Measurements from ENCODE around the gene WDR64. TPM values are rescaled to one million over a fixed set of nuclear protein-coding genes. Genes with fewer than 3 reads are reported as not detected.

The WDR64 gene
- total and polyA plus RNA-seq, 2 of the 4 experiments (the other 2 are of a cell fraction) = not detected

DNA sequence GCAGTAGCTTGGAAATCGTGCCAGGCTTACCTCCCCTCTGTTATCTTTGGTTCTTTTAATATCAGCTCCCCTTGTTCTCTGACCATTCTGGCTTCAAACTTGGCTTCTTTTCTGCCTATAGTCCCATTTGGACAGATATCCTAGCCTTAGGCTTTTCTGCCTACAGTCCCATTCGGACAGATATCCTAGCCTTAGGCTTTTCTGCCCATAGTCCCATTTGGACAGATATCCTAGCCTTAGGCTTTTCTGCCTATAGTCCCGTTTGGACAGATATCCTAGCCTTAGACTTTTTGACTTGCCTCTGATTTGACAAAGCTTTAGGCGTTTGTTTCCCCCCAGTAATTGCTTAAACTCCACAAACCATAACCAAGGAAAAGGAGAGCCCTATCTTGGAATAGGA is 37.5 kb upstream of the WDR64 start:
- Histone ChIP-seq H4K91ac (ENCODE audit: insufficient read depth, low read depth, low read length) (no peak overlapping the region), H4K8ac (ENCODE audit: low read depth in 2 of 2, low read length in 2 of 2) (no peak overlapping the region), H3K9me3 (ENCODE audit: control insufficient read depth, insufficient read depth, low read length) (no peaks in the 10 kb centered on the region), H3K27ac (ENCODE audit: insufficient read depth, low read length) (no peak overlapping the region), H3K9me1 (ENCODE audit: insufficient read depth, low read length) (0 out of 2 replicates have a peak, but pooled peaks cover 3% of the 10 kb centered on the region), H3K36me3 (ENCODE audit: control insufficient read depth, insufficient read depth, low read length) (no peaks in the 10 kb centered on the region), H3K27me3 (ENCODE audit: control insufficient read depth, insufficient read depth, low read length) (no peaks in the 10 kb centered on the region), H3K56ac (ENCODE audit: extremely low read depth, insufficient read depth, low read length) (no peak overlapping the region), H2BK120ac (ENCODE audit: low read depth, low read length) (no peak overlapping the region), H2BK15ac (ENCODE audit: low read depth, low read length) (no peak overlapping the region), H3K18ac (ENCODE audit: low read depth, low read length) (no peak overlapping the region), H2AK5ac (ENCODE audit: low read depth, low read length) (no peak overlapping the region), H4K20me1 (ENCODE audit: insufficient read depth, low read length) (no peaks in the 10 kb centered on the region), H3K23ac (ENCODE audit: low read depth, low read length) (no peak overlapping the region), H4K5ac (ENCODE audit: low read depth, low read length) (no peak overlapping the region), H2AK9ac (replicated peaks; ENCODE audit: low read depth, low read length, poor library complexity) (no peak overlapping the region), H3K9ac (ENCODE audit: low read depth, low read length) (no peak overlapping the region), H2BK5ac (ENCODE audit: low read depth, low read length, poor library complexity, severe bottlenecking) (no peak overlapping the region), H3K4me1 (ENCODE audit: control insufficient read depth, insufficient read depth, low read length) (peaks cover 13% of the 10 kb centered on the region), H2BK20ac (ENCODE audit: low read depth, low read length) (no peak overlapping the region), H3K4me3 (ENCODE audit: insufficient read depth, low read depth, low read length) (no peak overlapping the region), H3K14ac (replicated peaks; ENCODE audit: low read depth, low read length) (no peak overlapping the region), H3K79me1 (ENCODE audit: low read depth in 1 of 2, low read length in 2 of 2) (peaks cover 0 to 8% of the 10 kb centered on the region in 2 experiments; a peak in 1 of 4 replicates), H3K4ac (ENCODE audit: low read depth, low read length) (no peak overlapping the region), H2AFZ (replicated peaks; ENCODE audit: low read length, poor library complexity) (no peak overlapping the region), H3K4me2 (ENCODE audit: low read depth, low read length) (no peak overlapping the region)
- 77% methylated on average over 3 of the region's 4 CpGs; no CpG with 5 or more reads in 1 of the 2 experiments for WGBS, 2 experiments (ENCODE audit: extremely low coverage in 2 of 2, insufficient read length in 1 of 2)
- ChIA-PET CTCF (no interaction called here), POLR2A (ENCODE audit: unreplicated experiment) (interaction anchor here (0.6 kb wide), 1 partner anchor 8 kb away, joined by 7 read pairs; no protein-coding TSS in a partner anchor)
- intact Hi-C loops (cut with micrococcal nuclease) (loop anchor here (5.0 kb wide), 1 partner anchor 283 kb away; no protein-coding TSS in a partner anchor), in situ Hi-C loops (cut with MboI; ENCODE audit: low sequenced_read_pairs) (loop anchor here (5.0 to 25.0 kb wide), 2 partner anchors 223 to 1698 kb away; no protein-coding TSS in a partner anchor), dilution Hi-C loops (cut with HindIII; ENCODE audit: low sequenced_read_pairs, unreplicated experiment) (no loop called here)
- ATAC-seq (ENCODE audit: low read depth) (no peak), DNase-seq (no peak)
- BruUV-seq (replicated peaks) = no TSS peak
- TF ChIP-seq CEBPB (IDR thresholded peaks at IDR 0.05; ENCODE audit: low read depth, low read length) (no peak), RFX5 (IDR thresholded peaks at IDR 0.05; ENCODE audit: low read depth, low read length) (no peak), USF2 (IDR thresholded peaks at IDR 0.05; ENCODE audit: low read depth, low read length) (no peak), POLR2A (IDR thresholded peaks at IDR 0.05; ENCODE audit: low read depth, low read length) (no peak), SMC3 (IDR thresholded peaks at IDR 0.05; ENCODE audit: low read depth, low read length) (no peak), RCOR1 (IDR thresholded peaks at IDR 0.05; ENCODE audit: insufficient replicate concordance, low read length) (no peak), FOS (IDR thresholded peaks at IDR 0.05; ENCODE audit: low read depth, low read length) (no peak), BHLHE40 (IDR thresholded peaks at IDR 0.05; ENCODE audit: low read depth, low read length) (no peak), MAFK (IDR thresholded peaks at IDR 0.05; ENCODE audit: low read depth, low read length) (no peak), RAD21 (IDR thresholded peaks at IDR 0.05; ENCODE audit: low read length) (no peak), CHD1 (IDR thresholded peaks at IDR 0.05; ENCODE audit: low read depth, low read length) (no peak), MXI1 (IDR thresholded peaks at IDR 0.05; ENCODE audit: borderline replicate concordance, low read depth, low read length) (no peak), MAZ (IDR thresholded peaks at IDR 0.05; ENCODE audit: borderline replicate concordance, low read depth, low read length) (no peak), NFE2L2 (IDR thresholded peaks at IDR 0.05; ENCODE audit: low read depth, low read length) (no peak)
- TF ChIP-seq, protein P1, sequence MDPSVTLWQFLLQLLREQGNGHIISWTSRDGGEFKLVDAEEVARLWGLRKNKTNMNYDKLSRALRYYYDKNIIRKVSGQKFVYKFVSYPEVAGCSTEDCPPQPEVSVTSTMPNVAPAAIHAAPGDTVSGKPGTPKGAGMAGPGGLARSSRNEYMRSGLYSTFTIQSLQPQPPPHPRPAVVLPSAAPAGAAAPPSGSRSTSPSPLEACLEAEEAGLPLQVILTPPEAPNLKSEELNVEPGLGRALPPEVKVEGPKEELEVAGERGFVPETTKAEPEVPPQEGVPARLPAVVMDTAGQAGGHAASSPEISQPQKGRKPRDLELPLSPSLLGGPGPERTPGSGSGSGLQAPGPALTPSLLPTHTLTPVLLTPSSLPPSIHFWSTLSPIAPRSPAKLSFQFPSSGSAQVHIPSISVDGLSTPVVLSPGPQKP (IDR thresholded peaks at IDR 0.05; ENCODE audit: borderline replicate concordance, low read depth, low read length) = no peak
- TF ChIP-seq, protein P2, sequence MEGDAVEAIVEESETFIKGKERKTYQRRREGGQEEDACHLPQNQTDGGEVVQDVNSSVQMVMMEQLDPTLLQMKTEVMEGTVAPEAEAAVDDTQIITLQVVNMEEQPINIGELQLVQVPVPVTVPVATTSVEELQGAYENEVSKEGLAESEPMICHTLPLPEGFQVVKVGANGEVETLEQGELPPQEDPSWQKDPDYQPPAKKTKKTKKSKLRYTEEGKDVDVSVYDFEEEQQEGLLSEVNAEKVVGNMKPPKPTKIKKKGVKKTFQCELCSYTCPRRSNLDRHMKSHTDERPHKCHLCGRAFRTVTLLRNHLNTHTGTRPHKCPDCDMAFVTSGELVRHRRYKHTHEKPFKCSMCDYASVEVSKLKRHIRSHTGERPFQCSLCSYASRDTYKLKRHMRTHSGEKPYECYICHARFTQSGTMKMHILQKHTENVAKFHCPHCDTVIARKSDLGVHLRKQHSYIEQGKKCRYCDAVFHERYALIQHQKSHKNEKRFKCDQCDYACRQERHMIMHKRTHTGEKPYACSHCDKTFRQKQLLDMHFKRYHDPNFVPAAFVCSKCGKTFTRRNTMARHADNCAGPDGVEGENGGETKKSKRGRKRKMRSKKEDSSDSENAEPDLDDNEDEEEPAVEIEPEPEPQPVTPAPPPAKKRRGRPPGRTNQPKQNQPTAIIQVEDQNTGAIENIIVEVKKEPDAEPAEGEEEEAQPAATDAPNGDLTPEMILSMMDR (conservative IDR thresholded peaks at IDR 0.05; ENCODE audit: low read depth, low read length) = no peak
